ENCODE results near the gene DCAF11.

Gene DCAF11

GRCh38 chr14:24135834-24136683, 21.5 kb downstream of the DCAF11 start, which contains the start of gene PSME1:
Gene PSME1 (plus strand): TSS chr14:24136194. CDS start chr14:24136263, 69 bp downstream.
- no peak for TF ChIP-seq EZH2phosphoT487 (conservative IDR thresholded peaks at IDR 0.05; ENCODE audit: low read length)
- TF ChIP-seq CTCF (IDR thresholded peaks at IDR 0.05; ENCODE audit: insufficient read depth, low read length, poor library complexity, severe bottlenecking): no peak
- Histone ChIP-seq H3K27ac (ENCODE audit: low read depth, low read length) (peak within 1 kb of the TSS; percentile 73), H3K4me3 (ENCODE audit: insufficient read depth, low read length, poor library complexity, severe bottlenecking) (peak within 1 kb of the TSS; percentile 85), H3K9me2 (replicated peaks; ENCODE audit: insufficient read depth, low read length) (no peaks in the 10 kb centered on the region), H3F3A (ENCODE audit: insufficient read depth) (peaks cover 35% of the 10 kb centered on the region), H3K4me2 (ENCODE audit: low read depth, low read length, poor library complexity, severe bottlenecking) (peak within 1 kb of the TSS; percentile 79), H3K9me3 (ENCODE audit: insufficient read depth, low read length) (no peaks in the 10 kb centered on the region), H3K36me3 (ENCODE audit: low read length) (no peaks in the 10 kb centered on the region), H3K9ac (ENCODE audit: low read length) (peak within 1 kb of the TSS; percentile 89), H4K20me1 (ENCODE audit: low read depth, low read length) (no peaks in the 10 kb centered on the region), H2AFZ (ENCODE audit: low read depth, low read length, severe bottlenecking) (peak within 1 kb of the TSS; percentile 74), H3K27me3 (ENCODE audit: low read length) (no peaks in the 10 kb centered on the region), H3K79me2 (ENCODE audit: insufficient read depth, low read length) (peaks cover 20% of the 10 kb centered on the region)

GRCh38 chr14:24136684-24137528, 22.3 kb downstream of the DCAF11 start:
- TF ChIP-seq EZH2phosphoT487 (conservative IDR thresholded peaks at IDR 0.05; ENCODE audit: low read length) (no peak), CTCF (IDR thresholded peaks at IDR 0.05; ENCODE audit: insufficient read depth, low read length, poor library complexity, severe bottlenecking) (no peak)
- no peaks in the 10 kb centered on the region for H4K20me1 ChIP-seq (ENCODE audit: low read depth, low read length)
- peak overlapping the region; percentile 89 for H3K9ac ChIP-seq (ENCODE audit: low read length)
- no peaks in the 10 kb centered on the region for H3K9me2 ChIP-seq (replicated peaks; ENCODE audit: insufficient read depth, low read length)
- H3K27me3 ChIP-seq (ENCODE audit: low read length): no peaks in the 10 kb centered on the region
- H3K36me3 ChIP-seq (ENCODE audit: low read length): no peaks in the 10 kb centered on the region
- peaks cover 35% of the 10 kb centered on the region for H3F3A ChIP-seq (ENCODE audit: insufficient read depth)
- H3K4me3 ChIP-seq (ENCODE audit: insufficient read depth, low read length, poor library complexity, severe bottlenecking): peak overlapping the region; percentile 85
- peaks cover 20% of the 10 kb centered on the region for H3K79me2 ChIP-seq (ENCODE audit: insufficient read depth, low read length)
- H3K4me2 ChIP-seq (ENCODE audit: low read depth, low read length, poor library complexity, severe bottlenecking): peak overlapping the region; percentile 56
- no peaks in the 10 kb centered on the region for H3K9me3 ChIP-seq (ENCODE audit: insufficient read depth, low read length)
- H2AFZ ChIP-seq (ENCODE audit: low read depth, low read length, severe bottlenecking): no peak overlapping the region
- peak overlapping the region; percentile 73 for H3K27ac ChIP-seq (ENCODE audit: low read depth, low read length)

GRCh38 chr14:24137529-24138395, 23.2 kb downstream of the DCAF11 start:
- no peak overlapping the region for H3K4me3 ChIP-seq (ENCODE audit: insufficient read depth, low read length, poor library complexity, severe bottlenecking)
- no peak overlapping the region for H3K4me2 ChIP-seq (ENCODE audit: low read depth, low read length, poor library complexity, severe bottlenecking)
- no peaks in the 10 kb centered on the region for H3K27me3 ChIP-seq (ENCODE audit: low read length)
- H3K9me3 ChIP-seq (ENCODE audit: insufficient read depth, low read length): no peaks in the 10 kb centered on the region
- TF ChIP-seq EZH2phosphoT487 (conservative IDR thresholded peaks at IDR 0.05; ENCODE audit: low read length) (no peak), CTCF (IDR thresholded peaks at IDR 0.05; ENCODE audit: insufficient read depth, low read length, poor library complexity, severe bottlenecking) (no peak)
- no peaks in the 10 kb centered on the region for H4K20me1 ChIP-seq (ENCODE audit: low read depth, low read length)
- H3K9me2 ChIP-seq (replicated peaks; ENCODE audit: insufficient read depth, low read length): no peaks in the 10 kb centered on the region
- peaks cover 20% of the 10 kb centered on the region for H3K79me2 ChIP-seq (ENCODE audit: insufficient read depth, low read length)
- H3K36me3 ChIP-seq (ENCODE audit: low read length): no peaks in the 10 kb centered on the region
- peaks cover 35% of the 10 kb centered on the region for H3F3A ChIP-seq (ENCODE audit: insufficient read depth)
- no peak overlapping the region for H2AFZ ChIP-seq (ENCODE audit: low read depth, low read length, severe bottlenecking)
- H3K27ac ChIP-seq (ENCODE audit: low read depth, low read length): peak overlapping the region; percentile 73
- 0 out of 2 replicates have a peak overlapping the region, but pooled peaks have one; percentile 89 for H3K9ac ChIP-seq (ENCODE audit: low read length)
